ENCODE results near the gene COL7A1.

The COL7A1 gene

GRCh38 chr3:48619541-48620524, 24.7 kb upstream of the COL7A1 start:
- no peak overlapping the region for H3K4me3 ChIP-seq (ENCODE audit: insufficient read depth, low read depth, low read length)
- no peaks in the 10 kb centered on the region for H3K4me1 ChIP-seq (ENCODE audit: control insufficient read depth, insufficient read depth, low read length)
- H3K36me3 ChIP-seq (ENCODE audit: control insufficient read depth, insufficient read depth, low read length): peaks cover 7% of the 10 kb centered on the region
- no peaks in the 10 kb centered on the region for H3K27me3 ChIP-seq (ENCODE audit: control insufficient read depth, insufficient read depth, low read length, poor library complexity, severe bottlenecking)
- no peak overlapping the region for H3K27ac ChIP-seq (ENCODE audit: insufficient read depth, low read depth, low read length, poor library complexity, severe bottlenecking)
- WGBS, 2 experiments: 92 to 93% methylated on average over 7 of the region's 7 CpGs
- H3K9me3 ChIP-seq (ENCODE audit: control insufficient read depth, low read length): peaks cover 2% of the 10 kb centered on the region

GRCh38 chr3:48617559-48617958, 22.4 kb upstream of the COL7A1 start:
- WGBS, 2 experiments: 96 to 99% methylated on average over 4 of the region's 4 CpGs
- H3K36me3 ChIP-seq (ENCODE audit: control insufficient read depth, insufficient read depth, low read length): peaks cover 7% of the 10 kb centered on the region
- H3K4me1 ChIP-seq (ENCODE audit: control insufficient read depth, insufficient read depth, low read length): no peaks in the 10 kb centered on the region
- peak overlapping the region; percentile 6 for H3K4me3 ChIP-seq (ENCODE audit: insufficient read depth, low read depth, low read length)
- H3K27ac ChIP-seq (ENCODE audit: insufficient read depth, low read depth, low read length, poor library complexity, severe bottlenecking): no peak overlapping the region
- H3K27me3 ChIP-seq (ENCODE audit: control insufficient read depth, insufficient read depth, low read length, poor library complexity, severe bottlenecking): no peaks in the 10 kb centered on the region
- peaks cover 2% of the 10 kb centered on the region for H3K9me3 ChIP-seq (ENCODE audit: control insufficient read depth, low read length)

GRCh38 chr3:48614044-48614443, 18.9 kb upstream of the COL7A1 start:
- H3K4me1 ChIP-seq (ENCODE audit: control insufficient read depth, insufficient read depth, low read length): no peaks in the 10 kb centered on the region
- no peaks in the 10 kb centered on the region for H3K27me3 ChIP-seq (ENCODE audit: control insufficient read depth, insufficient read depth, low read length, poor library complexity, severe bottlenecking)
- H3K27ac ChIP-seq (ENCODE audit: insufficient read depth, low read depth, low read length, poor library complexity, severe bottlenecking): no peak overlapping the region
- no peak overlapping the region for H3K4me3 ChIP-seq (ENCODE audit: insufficient read depth, low read depth, low read length)
- H3K9me3 ChIP-seq (ENCODE audit: control insufficient read depth, low read length): peaks cover 2% of the 10 kb centered on the region
- H3K36me3 ChIP-seq (ENCODE audit: control insufficient read depth, insufficient read depth, low read length): no peaks in the 10 kb centered on the region
- 98 to 100% methylated on average over 3 of the region's 3 CpGs for whole genome bisulfite sequencing, 2 experiments

- no peak overlapping the region for H3K4me3 ChIP-seq (ENCODE audit: insufficient read depth, low read depth, low read length)
- no peaks in the 10 kb centered on the region for H3K36me3 ChIP-seq (ENCODE audit: control insufficient read depth, insufficient read depth, low read length)
- no peaks in the 10 kb centered on the region for H3K27me3 ChIP-seq (ENCODE audit: control insufficient read depth, insufficient read depth, low read length, poor library complexity, severe bottlenecking)
- H3K4me1 ChIP-seq (ENCODE audit: control insufficient read depth, insufficient read depth, low read length): no peaks in the 10 kb centered on the region
- 100% methylated on average over 1 of the region's 1 CpG for WGBS, 2 experiments
- peaks cover 2% of the 10 kb centered on the region for H3K9me3 ChIP-seq (ENCODE audit: control insufficient read depth, low read length)
- no peak overlapping the region for H3K27ac ChIP-seq (ENCODE audit: insufficient read depth, low read depth, low read length, poor library complexity, severe bottlenecking)
Measured at GRCh38 chr3:48612309-48612708, 17.2 kb upstream of the COL7A1 start.

- Histone ChIP-seq H3K27ac (ENCODE audit: insufficient read depth, low read depth, low read length, poor library complexity, severe bottlenecking) (no peak within 1 kb of the TSS), H3K9me3 (ENCODE audit: control insufficient read depth, low read length) (no peaks in the 10 kb centered on the region), H3K4me1 (ENCODE audit: control insufficient read depth, insufficient read depth, low read length) (no peaks in the 10 kb centered on the region), H3K4me3 (ENCODE audit: insufficient read depth, low read depth, low read length) (peak within 1 kb of the TSS; percentile 98), H3K27me3 (ENCODE audit: control insufficient read depth, insufficient read depth, low read length, poor library complexity, severe bottlenecking) (no peaks in the 10 kb centered on the region), H3K36me3 (ENCODE audit: control insufficient read depth, insufficient read depth, low read length) (peaks cover 19% of the 10 kb centered on the region)
- 1% methylated on average over 86 of the region's 86 CpGs for WGBS, 2 experiments
Measured at GRCh38 chr3:48609088-48610005, 14.2 kb upstream of the COL7A1 start, which contains the start of gene UQCRC1. Gene UQCRC1, minus strand, starts transcription at chr3:48609646. Its CDS starts 26 bp downstream, at chr3:48609620.

- H3K27ac ChIP-seq (ENCODE audit: insufficient read depth, low read depth, low read length, poor library complexity, severe bottlenecking): no peak overlapping the region
- WGBS, 2 experiments: 91 to 93% methylated on average over 5 of the region's 5 CpGs
- no peaks in the 10 kb centered on the region for H3K9me3 ChIP-seq (ENCODE audit: control insufficient read depth, low read length)
- peaks cover 37% of the 10 kb centered on the region for H3K36me3 ChIP-seq (ENCODE audit: control insufficient read depth, insufficient read depth, low read length)
- no peak overlapping the region for H3K4me3 ChIP-seq (ENCODE audit: insufficient read depth, low read depth, low read length)
- H3K27me3 ChIP-seq (ENCODE audit: control insufficient read depth, insufficient read depth, low read length, poor library complexity, severe bottlenecking): no peaks in the 10 kb centered on the region
- no peaks in the 10 kb centered on the region for H3K4me1 ChIP-seq (ENCODE audit: control insufficient read depth, insufficient read depth, low read length)
Measured at GRCh38 chr3:48607519-48607918, 12.4 kb upstream of the COL7A1 start.

- Histone ChIP-seq H3K27me3 (ENCODE audit: control insufficient read depth, insufficient read depth, low read length, poor library complexity, severe bottlenecking) (no peaks in the 10 kb centered on the region), H3K4me1 (ENCODE audit: control insufficient read depth, insufficient read depth, low read length) (no peaks in the 10 kb centered on the region), H3K27ac (ENCODE audit: insufficient read depth, low read depth, low read length, poor library complexity, severe bottlenecking) (no peak overlapping the region), H3K36me3 (ENCODE audit: control insufficient read depth, insufficient read depth, low read length) (peaks cover 74% of the 10 kb centered on the region), H3K4me3 (ENCODE audit: insufficient read depth, low read depth, low read length) (no peak overlapping the region), H3K9me3 (ENCODE audit: control insufficient read depth, low read length) (no peaks in the 10 kb centered on the region)
- WGBS, 2 experiments: 92 to 93% methylated on average over 2 of the region's 2 CpGs
Measured at GRCh38 chr3:48601622-48601994, 6.5 kb upstream of the COL7A1 start.

GRCh38 chr3:48600711-48601621, 5.8 kb upstream of the COL7A1 start:
- 96% methylated on average over 19 of the region's 19 CpGs for WGBS, 2 experiments
- Histone ChIP-seq H3K27me3 (ENCODE audit: control insufficient read depth, insufficient read depth, low read length, poor library complexity, severe bottlenecking) (no peaks in the 10 kb centered on the region), H3K9me3 (ENCODE audit: control insufficient read depth, low read length) (no peaks in the 10 kb centered on the region), H3K27ac (ENCODE audit: insufficient read depth, low read depth, low read length, poor library complexity, severe bottlenecking) (no peak overlapping the region), H3K4me1 (ENCODE audit: control insufficient read depth, insufficient read depth, low read length) (peaks cover 3% of the 10 kb centered on the region), H3K36me3 (ENCODE audit: control insufficient read depth, insufficient read depth, low read length) (peaks cover 70% of the 10 kb centered on the region), H3K4me3 (ENCODE audit: insufficient read depth, low read depth, low read length) (no peak overlapping the region)

GRCh38 chr3:48599509-48600285, 4.6 kb upstream of the COL7A1 start:
- Histone ChIP-seq H3K9me3 (ENCODE audit: control insufficient read depth, low read length) (no peaks in the 10 kb centered on the region), H3K27ac (ENCODE audit: insufficient read depth, low read depth, low read length, poor library complexity, severe bottlenecking) (no peak overlapping the region), H3K27me3 (ENCODE audit: control insufficient read depth, insufficient read depth, low read length, poor library complexity, severe bottlenecking) (peaks cover 9% of the 10 kb centered on the region), H3K4me1 (ENCODE audit: control insufficient read depth, insufficient read depth, low read length) (peaks cover 13% of the 10 kb centered on the region), H3K4me3 (ENCODE audit: insufficient read depth, low read depth, low read length) (no peak overlapping the region), H3K36me3 (ENCODE audit: control insufficient read depth, insufficient read depth, low read length) (peaks cover 59% of the 10 kb centered on the region)
- 92 to 96% methylated on average over 12 of the region's 12 CpGs for WGBS, 2 experiments
